Stimulated activated CD4-positive, alpha-beta T cell treated with anti-CD3 and anti-CD28 coated beads, Interleukin-15, amount 100 ng/mL, for 1 hour (primary cell): ENCODE measurements around the gene CPT1B.
A peak's percentile ranks its signal among the peaks of the same experiment; 100 is the strongest.
"Not testable (repeated sequence)": the region's sequence is repeated elsewhere in the genome, so short reads cannot be mapped to it uniquely, and the experiment has no call there.

Experiments used
- DNase-seq, 2 donors: peaks; one replicate each; pipeline ENCODE4 v3.0.0-alpha.2; 2020; ENCODE audit warnings: low read depth in 1 of 2, low spot score in 1 of 2

The CPT1B gene

GRCh38 chr22:50547263-50547985 lies 30.8 kb downstream of the CPT1B start:
- DNase-seq, result no peak

GRCh38 chr22:50546326-50547262 lies 31.6 kb downstream of the CPT1B start:
- no peak for DNase-seq

- no peak for DNase-seq
Measured at GRCh38 chr22:50545522-50546325, 32.5 kb downstream of the CPT1B start, which contains the start of gene KLHDC7B. Gene KLHDC7B, plus strand, starts transcription at chr22:50545899. Its CDS starts 345 bp downstream, at chr22:50546244.

GRCh38 chr22:50544746-50545253 lies 33.4 kb downstream of the CPT1B start:
- DNase-seq, result no peak

GRCh38 chr22:50544078-50544745 lies 34.0 kb downstream of the CPT1B start:
- DNase-seq, result peak; percentile 71 to 77

GRCh38 chr22:50542416-50542927 lies 35.8 kb downstream of the CPT1B start:
- no peak for DNase-seq

- DNase-seq, result not testable (repeated sequence)
Measured at GRCh38 chr22:50541667-50542026, 36.6 kb downstream of the CPT1B start.

- DNase-seq, result no peak
Measured at GRCh38 chr22:50540381-50540780, 37.8 kb downstream of the CPT1B start.

GRCh38 chr22:50537765-50538164 lies 40.5 kb downstream of the CPT1B start:
- no peak for DNase-seq

GRCh38 chr22:50536226-50536625 lies 42.0 kb downstream of the CPT1B start:
- DNase-seq, result no peak

- DNase-seq, result no peak
Measured at GRCh38 chr22:50535113-50535512, 43.1 kb downstream of the CPT1B start.

GRCh38 chr22:50533856-50534711 lies 44.1 kb downstream of the CPT1B start:
- DNase-seq, result not testable (repeated sequence)

- DNase-seq, result no peak
Measured at GRCh38 chr22:50532824-50533796, 45.1 kb downstream of the CPT1B start.

GRCh38 chr22:50531962-50532674 lies 46.1 kb downstream of the CPT1B start:
- DNase-seq, result no peak

GRCh38 chr22:50531546-50531961 lies 46.7 kb downstream of the CPT1B start:
- DNase-seq, result peak; percentile 50 to 61

- peak; percentile 65 to 67 for DNase-seq
Measured at GRCh38 chr22:50530877-50531545, 47.2 kb downstream of the CPT1B start.

GRCh38 chr22:50530580-50530876 lies 47.7 kb downstream of the CPT1B start:
- DNase-seq, result no peak
